Colonic mucosa (tissue), 4 donors: ENCODE results near the gene GAS7. TPM values are rescaled to one million over a fixed set of nuclear protein-coding genes. Genes with fewer than 3 reads are reported as not detected.
A peak's percentile ranks its signal among the peaks of the same experiment; 100 is the strongest.

Experiments
- DNase-seq: peaks from one replicate; pipeline ENCODE4 v3.0.0-alpha.2; 2020
- H3K27ac ChIP-seq: fragments of 200-600 bp; one replicate; pipeline ENCODE4 v1.8.0; 2021
- H3K27me3 ChIP-seq: fragments of 200-600 bp; one replicate; pipeline ENCODE4 v1.8.0; 2021
- H3K36me3 ChIP-seq: fragments of 200-600 bp; one replicate; pipeline ENCODE4 v1.8.0; 2021
- H3K4me1 ChIP-seq: fragments of 200-600 bp; one replicate; pipeline ENCODE4 v1.8.0; 2021; ENCODE audit warnings: mild to moderate bottlenecking
- H3K4me3 ChIP-seq: fragments of 200-600 bp; one replicate; pipeline ENCODE4 v1.8.0; 2021
- H3K9ac ChIP-seq, 2 donors: one replicate each; pipeline ENCODE4 v1.7.0; 2013; ENCODE audit warnings: control low read depth in 2 of 2, low read depth in 2 of 2, low read length in 2 of 2
- H3K9me3 ChIP-seq: fragments of 200-600 bp; one replicate; pipeline ENCODE4 v1.8.0; 2021
- intact Hi-C: fragments of 100-400 bp; cut with DNase I; formaldehyde crosslinking; loops from one replicate; pipeline ENCODE4 v1.14.1; 2022
- total RNA-seq, 2 donors: library from RNA; stranded (reverse); fragmentation: NEBNext Ultra II Directional in 1 of 2; extraction: Animal tissue kit (Norgen Biotek cat#: 25700) in 1 of 2; gene quantifications; one replicate each; pipeline ENCODE4 v1.2.1, GENCODE V29; 2021
- TF ChIP-seq, protein P1 (sequence below): fragments of 200-600 bp; IDR thresholded peaks from one replicate; pipeline ENCODE4 v1.8.0; 2022; ENCODE audit warnings: antibody characterized with exemption, mild to moderate bottlenecking
- donor health status: healthy.
- donor health status: DM: no; HTN: no; CAD: no.
- donor health status: DM: no; HTN: no; CAD: no.

The GAS7 gene
- total RNA-seq, 2 donors from 2014 or later: 4.7 to 17.0 TPM

- peak overlapping the region; percentile 44 for H3K27ac ChIP-seq
- H3K27me3 ChIP-seq: no peaks in the 10 kb centered on the region
- no peak for DNase-seq
- no peaks in the 10 kb centered on the region for H3K9me3 ChIP-seq
- no peak overlapping the region for H3K4me3 ChIP-seq
- TF ChIP-seq, protein P1, sequence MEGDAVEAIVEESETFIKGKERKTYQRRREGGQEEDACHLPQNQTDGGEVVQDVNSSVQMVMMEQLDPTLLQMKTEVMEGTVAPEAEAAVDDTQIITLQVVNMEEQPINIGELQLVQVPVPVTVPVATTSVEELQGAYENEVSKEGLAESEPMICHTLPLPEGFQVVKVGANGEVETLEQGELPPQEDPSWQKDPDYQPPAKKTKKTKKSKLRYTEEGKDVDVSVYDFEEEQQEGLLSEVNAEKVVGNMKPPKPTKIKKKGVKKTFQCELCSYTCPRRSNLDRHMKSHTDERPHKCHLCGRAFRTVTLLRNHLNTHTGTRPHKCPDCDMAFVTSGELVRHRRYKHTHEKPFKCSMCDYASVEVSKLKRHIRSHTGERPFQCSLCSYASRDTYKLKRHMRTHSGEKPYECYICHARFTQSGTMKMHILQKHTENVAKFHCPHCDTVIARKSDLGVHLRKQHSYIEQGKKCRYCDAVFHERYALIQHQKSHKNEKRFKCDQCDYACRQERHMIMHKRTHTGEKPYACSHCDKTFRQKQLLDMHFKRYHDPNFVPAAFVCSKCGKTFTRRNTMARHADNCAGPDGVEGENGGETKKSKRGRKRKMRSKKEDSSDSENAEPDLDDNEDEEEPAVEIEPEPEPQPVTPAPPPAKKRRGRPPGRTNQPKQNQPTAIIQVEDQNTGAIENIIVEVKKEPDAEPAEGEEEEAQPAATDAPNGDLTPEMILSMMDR: no peak
- intact Hi-C loops: no loop called here
- H3K36me3 ChIP-seq: no peaks in the 10 kb centered on the region
- H3K9ac ChIP-seq: peak overlapping the region in 1 of 2 donors; percentile 34
- no peaks in the 10 kb centered on the region for H3K4me1 ChIP-seq
Observed at GRCh38 chr17:10126616-10127501, 71.5 kb downstream of the GAS7 start.

DNA sequence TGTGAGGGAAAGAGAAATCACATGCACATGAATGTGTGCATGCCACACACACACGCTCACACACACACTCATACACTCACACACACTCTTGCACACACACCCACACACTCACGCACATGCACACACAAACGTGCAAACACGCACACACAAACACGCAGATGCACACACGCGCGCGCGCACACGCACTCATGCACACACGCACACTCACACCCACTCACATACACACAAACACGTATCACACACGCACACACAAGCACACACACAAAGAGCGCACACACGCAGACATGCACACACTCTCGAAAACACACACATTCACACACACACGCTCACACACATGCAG lies 72.2 kb downstream of the GAS7 start:
- H3K4me3 ChIP-seq: no peak overlapping the region
- intact Hi-C loops: no loop called here
- no peaks in the 10 kb centered on the region for H3K36me3 ChIP-seq
- no peak for DNase-seq
- no peaks in the 10 kb centered on the region for H3K27me3 ChIP-seq
- H3K4me1 ChIP-seq: no peaks in the 10 kb centered on the region
- H3K9me3 ChIP-seq: no peaks in the 10 kb centered on the region
- H3K9ac ChIP-seq: peak overlapping the region in 1 of 2 donors; percentile 34
- no peak overlapping the region for H3K27ac ChIP-seq
- TF ChIP-seq, protein P1: no peak

DNA sequence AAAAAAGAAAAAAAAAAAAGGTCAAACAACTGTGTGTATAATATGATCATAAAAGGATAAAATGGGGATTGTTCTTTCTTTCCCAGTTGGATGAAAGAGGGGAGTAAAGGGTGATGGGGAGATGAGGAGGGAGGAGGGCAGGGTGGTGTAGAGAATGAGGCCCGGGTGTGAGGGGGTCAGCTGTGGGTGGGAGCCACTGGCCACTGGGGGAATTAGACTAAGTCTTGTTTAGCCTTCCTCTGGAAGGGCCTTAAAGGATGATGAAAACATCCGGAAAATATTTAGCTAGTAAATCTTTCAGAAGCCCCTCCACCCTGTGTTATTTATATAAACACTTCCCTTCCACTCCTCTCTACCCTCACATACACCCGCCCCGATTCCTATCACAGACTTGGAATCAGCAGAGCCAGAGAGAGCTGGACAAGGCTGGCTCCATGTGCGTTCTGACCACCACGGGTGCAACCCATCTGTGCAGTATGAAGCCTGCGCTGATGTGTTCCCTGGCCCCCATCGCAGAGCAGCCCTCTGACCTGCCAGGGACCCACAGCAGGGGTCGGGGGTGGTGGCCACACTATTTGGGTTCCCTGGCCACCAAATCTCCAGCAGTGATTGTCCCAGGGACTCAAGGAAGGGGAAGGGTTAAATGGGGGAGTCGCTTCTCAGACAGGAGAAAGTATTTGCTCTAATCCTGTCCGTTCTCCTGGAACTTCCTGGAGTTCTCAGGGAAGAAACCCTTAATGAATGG lies 72.7 kb downstream of the GAS7 start:
- intact Hi-C loops: no loop called here
- H3K9ac ChIP-seq: peak overlapping the region in 1 of 2 donors; percentile 12
- TF ChIP-seq, protein P1: no peak
- no peaks in the 10 kb centered on the region for H3K27me3 ChIP-seq
- H3K36me3 ChIP-seq: no peaks in the 10 kb centered on the region
- H3K9me3 ChIP-seq: no peaks in the 10 kb centered on the region
- peak overlapping the region; percentile 34 for H3K27ac ChIP-seq
- DNase-seq: no peak
- H3K4me3 ChIP-seq: no peak overlapping the region
- no peaks in the 10 kb centered on the region for H3K4me1 ChIP-seq

- TF ChIP-seq, protein P1: no peak
- no peak overlapping the region for H3K27ac ChIP-seq
- H3K27me3 ChIP-seq: no peaks in the 10 kb centered on the region
- intact Hi-C loops: no loop called here
- no peaks in the 10 kb centered on the region for H3K9me3 ChIP-seq
- H3K36me3 ChIP-seq: no peaks in the 10 kb centered on the region
- no peak for DNase-seq
- H3K9ac ChIP-seq: no peak overlapping the region
- H3K4me3 ChIP-seq: no peak overlapping the region
- H3K4me1 ChIP-seq: no peaks in the 10 kb centered on the region
Observed at GRCh38 chr17:10123093-10123492, 75.3 kb downstream of the GAS7 start.

DNA sequence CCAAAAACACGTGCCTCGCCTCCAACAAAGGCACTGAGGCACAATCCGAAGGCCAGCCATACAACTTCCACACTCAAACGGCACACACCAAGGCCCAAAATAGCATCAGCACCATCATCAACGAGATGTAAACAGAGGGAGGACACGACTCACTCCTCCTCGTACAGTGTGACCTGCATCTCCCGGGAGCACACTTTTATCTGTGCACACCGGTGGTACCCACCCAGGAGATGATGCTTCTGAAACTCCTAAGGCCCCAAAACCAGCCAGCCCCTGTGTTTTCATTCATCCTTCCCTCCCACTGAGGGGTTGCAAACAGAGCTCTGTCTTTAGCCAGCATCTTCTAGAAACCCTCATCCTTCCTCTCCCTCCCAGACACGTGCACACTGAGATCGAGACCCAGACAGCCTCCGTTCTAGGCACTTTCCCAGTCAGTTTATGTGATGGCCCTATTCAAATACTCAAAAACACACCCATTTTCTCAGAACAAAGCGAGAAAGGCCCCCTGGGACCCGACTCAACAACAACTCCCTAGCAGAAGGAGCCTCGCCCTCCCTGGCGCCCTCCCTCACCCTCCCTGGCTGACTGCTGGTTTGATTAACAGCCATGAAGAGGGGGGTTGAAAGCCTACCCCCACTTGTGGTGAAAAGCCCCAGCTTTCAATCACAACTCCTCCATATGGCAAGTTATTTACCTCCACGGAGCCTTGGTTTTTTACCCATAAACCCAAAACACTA lies 76.3 kb downstream of the GAS7 start:
- no peaks in the 10 kb centered on the region for H3K36me3 ChIP-seq
- no peak overlapping the region for H3K27ac ChIP-seq
- H3K9ac ChIP-seq: no peak overlapping the region
- TF ChIP-seq, protein P1: no peak
- no peaks in the 10 kb centered on the region for H3K27me3 ChIP-seq
- DNase-seq: no peak
- H3K9me3 ChIP-seq: no peaks in the 10 kb centered on the region
- H3K4me1 ChIP-seq: no peaks in the 10 kb centered on the region
- intact Hi-C loops: no loop called here
- H3K4me3 ChIP-seq: no peak overlapping the region
